Stimulated activated CD4-positive, alpha-beta T cell treated with anti-CD3 and anti-CD28 coated beads, Interleukin-2, amount 100 ng/mL, for 48 hours (primary cell): ENCODE data around the gene CNTNAP2.

ENCODE experiments used
- DNase-seq, 2 donors: peaks; one replicate each; pipeline ENCODE4 v3.0.0-alpha.2; 2020

The CNTNAP2 gene

GRCh38 chr7:147999962-148000361 is 1883.4 kb downstream of the CNTNAP2 start:
- DNase-seq = no peak

- DNase-seq = no peak
Observed at GRCh38 chr7:148011753-148012152, 1895.2 kb downstream of the CNTNAP2 start.

GRCh38 chr7:148014001-148014400 is 1897.4 kb downstream of the CNTNAP2 start:
- no peak for DNase-seq

GRCh38 chr7:148014541-148014940 is 1897.9 kb downstream of the CNTNAP2 start:
- no peak for DNase-seq

- no peak for DNase-seq
Observed at GRCh38 chr7:148017126-148017525, 1900.5 kb downstream of the CNTNAP2 start.

GRCh38 chr7:148020679-148021078 is 1904.1 kb downstream of the CNTNAP2 start:
- DNase-seq = no peak

GRCh38 chr7:148021507-148022045 is 1905.0 kb downstream of the CNTNAP2 start:
- no peak for DNase-seq

- DNase-seq = no peak
Observed at GRCh38 chr7:148022832-148023231, 1906.2 kb downstream of the CNTNAP2 start.

GRCh38 chr7:148026713-148027112 is 1910.1 kb downstream of the CNTNAP2 start:
- no peak for DNase-seq

GRCh38 chr7:148028165-148028564 is 1911.6 kb downstream of the CNTNAP2 start:
- no peak for DNase-seq

GRCh38 chr7:148031019-148031418 is 1914.4 kb downstream of the CNTNAP2 start:
- DNase-seq = no peak

- no peak for DNase-seq
Observed at GRCh38 chr7:148031811-148032210, 1915.2 kb downstream of the CNTNAP2 start.

- DNase-seq = no peak
Observed at GRCh38 chr7:148035950-148036349, 1919.3 kb downstream of the CNTNAP2 start.

- no peak for DNase-seq
Observed at GRCh38 chr7:148037044-148037443, 1920.4 kb downstream of the CNTNAP2 start.

GRCh38 chr7:148041156-148041555 is 1924.6 kb downstream of the CNTNAP2 start:
- DNase-seq = no peak

- DNase-seq = no peak
Observed at GRCh38 chr7:148042935-148043631, 1926.5 kb downstream of the CNTNAP2 start.

- DNase-seq = no peak
Observed at GRCh38 chr7:148044173-148044572, 1927.6 kb downstream of the CNTNAP2 start.

- no peak for DNase-seq
Observed at GRCh38 chr7:148045521-148045920, 1928.9 kb downstream of the CNTNAP2 start.

- DNase-seq = no peak
Observed at GRCh38 chr7:148049068-148049467, 1932.5 kb downstream of the CNTNAP2 start.

- no peak for DNase-seq
Observed at GRCh38 chr7:148050492-148051158, 1934.0 kb downstream of the CNTNAP2 start.

- no peak for DNase-seq
Observed at GRCh38 chr7:148056406-148056805, 1939.8 kb downstream of the CNTNAP2 start.

GRCh38 chr7:148058092-148058491 is 1941.5 kb downstream of the CNTNAP2 start:
- DNase-seq = no peak

- DNase-seq = no peak
Observed at GRCh38 chr7:148058753-148059152, 1942.2 kb downstream of the CNTNAP2 start.

- DNase-seq = no peak
Observed at GRCh38 chr7:148060724-148061123, 1944.1 kb downstream of the CNTNAP2 start.
